Uterus (tissue), 2 donors: ENCODE data around the gene DSE.

Source experiments
- CTCF ChIP-seq, 4 experiments: fragments of 200-600 bp in 2 of 4; fragments of 450-650 bp in 2 of 4; sonication (generic) in 2 of 4; IDR thresholded peaks; one replicate each; pipeline ENCODE4 v1.5.1; 2016 to 2019; ENCODE audit warnings: antibody characterized with exemption in 4 of 4, mild to moderate bottlenecking in 2 of 4, moderate library complexity in 1 of 4
- POLR2A ChIP-seq, 2 donors: fragments of 450-650 bp; IDR thresholded peaks; one replicate each; pipeline ENCODE4 v1.6.1; 2016; ENCODE audit warnings: antibody characterized with exemption in 2 of 2, mild to moderate bottlenecking in 1 of 2, moderate library complexity in 1 of 2

- no peak for TF ChIP-seq CTCF (IDR thresholded peaks at IDR 0.05)
- no peak for TF ChIP-seq POLR2A (IDR thresholded peaks at IDR 0.05)
Measured at GRCh38 chr6:116456106-116456505, 85.4 kb downstream of the DSE start.
